K562 (cell line): ENCODE measurements around the gene TULP1.

Source experiments
- ATF3 ChIP-seq, 2 experiments: fragments of 450-650 bp in 1 of 2; sonication (generic) in 1 of 2; formaldehyde crosslinking in 1 of 2; IDR thresholded peaks in 1 of 2; conservative IDR thresholded peaks in 1 of 2; 2 replicates each; pipeline versions ENCODE4 v1.6.1 to v1.8.1; 2016 to 2023; ENCODE audit warnings: mild to moderate bottlenecking in 2 of 2, moderate library complexity in 2 of 2, inconsistent platforms in 1 of 2, missing genetic modification reagents in 1 of 2
- ETV6 ChIP-seq, 3 experiments: fragments of 150-350 bp in 1 of 3; sonication (generic) in 1 of 3; formaldehyde crosslinking in 1 of 3; IDR thresholded peaks; 2 replicates each; pipeline versions ENCODE4 v1.6.1 to v1.8.0; 2014 to 2022; ENCODE audit warnings: borderline replicate concordance in 2 of 3, low read depth in 2 of 3, antibody characterized with exemption in 1 of 3, low read length in 1 of 3, mild to moderate bottlenecking in 1 of 3, missing genetic modification reagents in 1 of 3
- EZH2 ChIP-seq: IDR thresholded peaks from 2 replicates; pipeline ENCODE4 v1.6.1; 2012; ENCODE audit warnings: low read depth, mild to moderate bottlenecking, inconsistent platforms, low read length, borderline replicate concordance
- FOXK2 ChIP-seq, 2 experiments: fragments of 450-650 bp; IDR thresholded peaks in 1 of 2; conservative IDR thresholded peaks in 1 of 2; 2 replicates each; pipeline ENCODE4 v1.6.1; 2016; ENCODE audit warnings: low read depth in 2 of 2, mild to moderate bottlenecking in 1 of 2
- FOXO4 ChIP-seq: fragments of 450-650 bp; formaldehyde crosslinking; IDR thresholded peaks from 2 replicates; pipeline ENCODE4 v1.4.0; 2020; ENCODE audit warnings: mild to moderate bottlenecking, moderate library complexity
- JUNB ChIP-seq: fragments of 450-650 bp; formaldehyde crosslinking; conservative IDR thresholded peaks from 2 replicates; pipeline ENCODE4 v1.4.0; 2020; ENCODE audit warnings: mild to moderate bottlenecking
- MAX ChIP-seq: sonication (generic); formaldehyde crosslinking; IDR thresholded peaks from 2 replicates; pipeline ENCODE4 v1.9.0; 2022; ENCODE audit warnings: mild to moderate bottlenecking, missing genetic modification reagents
- NR2C2 ChIP-seq, 2 experiments: fragments of 200-800 bp in 1 of 2; sonication (Bioruptor generic) in 1 of 2; sonication (generic) in 1 of 2; formaldehyde crosslinking in 1 of 2; IDR thresholded peaks; 2 replicates each; pipeline versions ENCODE4 v1.6.1 to v1.8.0; 2016 to 2022; ENCODE audit warnings: mild to moderate bottlenecking in 1 of 2, missing compliant biosample characterization in 1 of 2, missing genetic modification characterization in 1 of 2, missing genetic modification reagents in 1 of 2
- RERE ChIP-seq: sonication (generic); formaldehyde crosslinking; IDR thresholded peaks from 2 replicates; pipeline ENCODE4 v1.8.0; 2023; ENCODE audit warnings: missing genetic modification reagents, mild to moderate bottlenecking, borderline replicate concordance
- RNF2 ChIP-seq: sonication (generic); IDR thresholded peaks from 2 replicates; pipeline ENCODE4 v1.6.1; 2016

GRCh38 chr6:35508027-35508426 lies 4.7 kb downstream of the TULP1 start:
- TF ChIP-seq ATF3 (IDR thresholded peaks at IDR 0.05) (no peak), ATF3 (CRISPR knock-in tag; conservative IDR thresholded peaks at IDR 0.05) (no peak), MAX (CRISPR knock-in tag) (no peak), EZH2 (no peak), FOXK2 (conservative IDR thresholded peaks at IDR 0.05 in 1 of 2, IDR thresholded peaks at IDR 0.05 in 1 of 2; ENCODE audit: low read depth in 2 of 2) (no peak), RNF2 (no peak), FOXO4 (CRISPR knock-in tag) (no peak), RERE (CRISPR knock-in tag) (no peak), ETV6 (IDR thresholded peaks at IDR 0.05; ENCODE audit: borderline replicate concordance in 1 of 2, low read depth in 2 of 2, low read length in 1 of 2) (no peak), ETV6 (CRISPR knock-in tag; IDR thresholded peaks at IDR 0.05; ENCODE audit: borderline replicate concordance) (no peak), NR2C2 (CRISPR knock-in tag; IDR thresholded peaks at IDR 0.05) (no peak), NR2C2 (tag; IDR thresholded peaks at IDR 0.05) (no peak), JUNB (CRISPR knock-in tag) (no peak)
